HG02981 (cell line): ENCODE results near the gene C12orf54.
A peak's percentile ranks its signal among the peaks of the same experiment; 100 is the strongest.
"Not testable (repeated sequence)": the region's sequence is repeated elsewhere in the genome, so short reads cannot be mapped to it uniquely, and the experiment has no call there.

ENCODE experiments used
- ATAC-seq: cut with Tn5 transposase; IDR thresholded peaks from one replicate; pipeline ENCODE4 v1.9.1; 2021; ENCODE audit warnings: mild to moderate bottlenecking, moderate library complexity; ENCODE audit not compliant: unreplicated experiment

Gene C12orf54

DNA sequence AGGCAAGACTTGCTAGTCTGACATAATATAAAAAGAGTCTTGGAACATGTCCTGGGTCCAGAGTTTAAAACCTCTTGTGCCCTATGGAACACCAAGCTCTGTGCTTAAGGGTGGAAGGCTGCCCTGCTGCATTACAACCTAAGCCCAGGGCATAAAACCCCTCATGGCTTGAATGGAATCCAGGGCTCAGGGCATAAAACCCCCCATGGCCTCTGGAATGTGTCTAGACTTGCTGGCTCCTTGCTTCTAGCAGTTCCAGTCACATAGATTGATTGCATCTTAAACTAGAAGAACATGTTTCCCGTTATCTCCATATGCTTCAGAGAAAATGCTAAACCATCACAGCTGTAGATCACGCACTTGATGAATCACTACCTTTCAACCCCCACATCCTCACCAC lies 24.5 kb downstream of the C12orf54 start:
- ATAC-seq = not testable (repeated sequence)

GRCh38 chr12:48508987-48509386 lies 26.7 kb downstream of the C12orf54 start:
- ATAC-seq = no peak

DNA sequence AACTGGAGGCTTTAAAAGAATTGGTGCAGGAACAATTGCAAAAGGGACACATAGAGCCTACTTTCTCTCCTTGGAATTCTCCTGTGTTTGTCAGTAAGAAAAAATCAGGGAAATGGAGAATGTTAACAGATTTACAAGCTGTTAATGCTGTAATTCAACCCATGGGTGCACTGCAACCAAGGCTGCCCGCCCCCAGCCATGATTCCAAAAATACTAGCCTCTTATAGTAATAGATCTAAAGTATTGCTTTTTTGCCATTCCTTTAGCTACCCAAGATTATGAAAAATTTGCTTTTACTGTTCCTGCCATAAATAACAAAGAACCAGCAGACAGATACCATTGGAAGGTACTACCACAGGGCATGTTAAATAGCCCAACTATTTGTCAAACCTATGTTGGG lies 27.8 kb downstream of the C12orf54 start:
- no peak for ATAC-seq

- ATAC-seq = peak; percentile 89
Measured at GRCh38 chr12:48512855-48513254, 30.6 kb downstream of the C12orf54 start.

DNA sequence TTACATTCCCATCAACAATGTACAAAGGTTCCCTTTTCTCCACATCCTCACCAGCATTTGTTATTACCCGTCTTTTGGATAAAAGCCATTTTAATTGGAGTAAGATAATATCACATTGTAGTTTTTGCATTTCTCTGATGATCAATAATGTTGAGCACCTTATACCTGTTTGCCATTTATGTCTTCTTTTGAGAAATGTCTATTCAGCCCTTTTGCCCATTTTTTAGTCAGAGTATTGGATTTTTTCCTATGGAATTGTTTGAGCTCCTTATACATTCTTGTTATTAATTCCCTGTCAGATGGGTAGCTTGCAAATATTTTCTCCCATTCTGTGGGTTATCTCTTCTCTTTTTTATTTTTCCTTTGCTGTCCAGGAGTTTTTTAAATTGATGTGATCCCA lies 32.4 kb downstream of the C12orf54 start:
- ATAC-seq = no peak

DNA sequence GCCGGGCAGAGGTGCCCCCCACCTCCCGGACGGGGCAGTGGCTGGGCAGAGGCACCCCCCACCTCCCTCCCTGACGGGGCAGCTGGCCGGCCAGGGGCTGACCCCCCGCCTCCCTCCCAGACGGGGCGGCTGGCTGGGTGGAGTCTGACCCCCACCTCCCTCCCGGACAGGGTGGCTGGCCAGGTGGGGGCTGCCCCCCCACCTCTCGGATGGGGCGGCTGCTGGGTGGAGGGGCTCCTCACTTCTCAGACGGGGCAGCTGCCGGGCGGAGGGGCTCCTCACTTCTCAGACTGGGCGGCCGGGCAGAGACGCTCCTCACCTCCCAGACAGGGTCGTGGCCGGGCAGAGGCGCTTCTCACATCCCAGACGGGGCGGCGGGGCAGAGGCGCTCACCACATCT lies 38.1 kb downstream of the C12orf54 start:
- not testable (repeated sequence) for ATAC-seq

DNA sequence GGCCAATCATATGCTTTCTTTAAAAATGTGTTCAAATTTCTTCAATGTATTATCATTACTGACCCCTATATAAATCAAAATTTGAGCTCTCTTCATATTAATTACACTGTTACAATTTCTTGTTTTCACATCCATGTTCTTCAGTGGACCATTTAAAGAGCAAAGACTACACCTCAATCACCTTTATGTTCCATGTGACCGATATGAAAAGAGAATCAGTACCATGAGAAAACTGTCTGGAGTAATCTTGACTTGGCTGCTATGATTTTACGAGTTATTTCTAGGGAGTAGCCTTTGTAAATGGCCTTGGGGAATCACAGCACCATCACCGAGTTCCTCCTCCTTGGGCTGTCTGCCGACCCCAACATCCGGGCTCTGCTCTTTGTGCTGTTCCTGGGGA lies 43.0 kb downstream of the C12orf54 start, which contains the start of gene OR8S1:
Gene OR8S1 (plus strand): TSS at position 301 of the 400 bp plus-strand sequence. CDS start 0 bp downstream, at position 301.
- ATAC-seq = no peak

- ATAC-seq = no peak
Measured at GRCh38 chr12:48527891-48528670, 45.8 kb downstream of the C12orf54 start.

GRCh38 chr12:48532601-48533000 lies 50.3 kb downstream of the C12orf54 start:
- no peak for ATAC-seq

GRCh38 chr12:48536602-48537001 lies 54.3 kb downstream of the C12orf54 start:
- ATAC-seq = no peak

DNA sequence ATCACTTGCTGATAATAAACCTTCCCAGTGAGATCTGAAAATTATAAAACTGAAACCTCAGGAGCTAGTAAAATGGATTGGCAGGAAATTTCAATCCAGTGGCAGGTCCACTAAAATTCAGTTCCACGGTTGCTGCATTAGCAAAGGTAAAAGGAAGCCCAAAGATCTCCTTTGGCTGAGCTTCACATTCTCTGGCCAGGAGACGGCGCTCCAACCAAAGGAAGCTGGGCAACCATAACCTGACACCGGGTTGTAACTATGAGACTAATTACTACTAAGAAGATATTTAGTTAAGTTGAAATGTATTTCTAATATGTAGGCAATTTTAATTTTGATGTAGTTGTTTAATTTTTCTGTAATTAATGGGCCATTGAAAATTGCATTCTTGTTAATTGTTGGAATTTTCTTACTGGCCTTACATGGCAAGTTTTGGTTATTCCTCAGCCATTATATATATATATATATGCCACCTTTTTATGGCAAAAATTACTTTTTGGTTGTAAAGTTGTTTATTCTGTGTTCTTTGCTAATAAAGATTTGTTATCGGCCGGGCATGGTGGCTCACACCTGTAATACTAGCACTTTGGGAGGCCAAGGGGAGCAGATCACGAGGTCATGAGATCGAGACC lies 60.1 kb downstream of the C12orf54 start:
- no peak for ATAC-seq

- ATAC-seq = no peak
Measured at GRCh38 chr12:48545833-48546469, 63.7 kb downstream of the C12orf54 start.
